WTC11 (cell line): ENCODE data around the gene IL36G. TPM values are rescaled to one million over a fixed set of nuclear protein-coding genes. Genes with fewer than 3 reads are reported as not detected.

ENCODE experiments used
- ATAC-seq: fragments of 200-7000 bp; cut with Tn5 transposase; 2 replicates; pipeline ENCODE4 v1.10.0; 2021; ENCODE audit warnings: mild to moderate bottlenecking, moderate library complexity
- CTCF ChIA-PET: fragments of 300-600 bp; sonication (Branson Sonifier 250); formaldehyde crosslinking; loops from one replicate; lab custom pipeline; 2021; ENCODE audit warnings: antibody characterized with exemption; lab: Charles Lee
- POLR2A ChIA-PET: fragments of 350-600 bp; sonication (Branson Sonifier 250); formaldehyde crosslinking; loops from one replicate; lab custom pipeline; 2021; ENCODE audit warnings: antibody characterized with exemption; lab: Charles Lee
- DNase-seq: peaks from one replicate; pipeline ENCODE4 v3.0.0; 2021; ENCODE audit warnings: low spot score
- H3K27ac Mint-ChIP-seq: 2 replicates; pipeline ENCODE4 v1.8.0; 2021; ENCODE audit warnings: mixed read lengths
- H3K27me3 Mint-ChIP-seq: 2 replicates; pipeline ENCODE4 v1.8.0; 2021; ENCODE audit warnings: low read depth, mild to moderate bottlenecking, moderate library complexity, mixed read lengths
- H3K36me3 Mint-ChIP-seq: 2 replicates; pipeline ENCODE4 v1.8.0; 2021; ENCODE audit warnings: mixed read lengths
- H3K4me1 Mint-ChIP-seq: 2 replicates; pipeline ENCODE4 v1.8.0; 2022; ENCODE audit warnings: mixed read lengths
- H3K4me3 Mint-ChIP-seq: 2 replicates; pipeline ENCODE4 v1.8.0; 2021; ENCODE audit warnings: mild to moderate bottlenecking, moderate library complexity, mixed read lengths
- H3K9me3 Mint-ChIP-seq: 2 replicates; pipeline ENCODE4 v1.8.0; 2021; ENCODE audit warnings: mixed read lengths
- EMX1 ChIP-seq: fragments of 250-450 bp; sonication (Bioruptor Pico); IDR thresholded peaks from 2 replicates; pipeline ENCODE4 v1.8.0; 2021; ENCODE audit warnings: mild to moderate bottlenecking
- ETV6 ChIP-seq: sonication (generic); formaldehyde crosslinking; IDR thresholded peaks from 2 replicates; pipeline ENCODE4 v1.8.1; 2022; ENCODE audit warnings: mild to moderate bottlenecking, missing genetic modification reagents
- IRF2 ChIP-seq: sonication (generic); formaldehyde crosslinking; IDR thresholded peaks from 2 replicates; pipeline ENCODE4 v1.8.0; 2022; ENCODE audit warnings: low read depth, missing genetic modification reagents, borderline replicate concordance
- MLX ChIP-seq: sonication (generic); formaldehyde crosslinking; IDR thresholded peaks from 2 replicates; pipeline ENCODE4 v1.8.1; 2023; ENCODE audit warnings: mild to moderate bottlenecking, missing genetic modification reagents, moderate library complexity
- MYBL2 ChIP-seq: sonication (generic); formaldehyde crosslinking; IDR thresholded peaks from 2 replicates; pipeline ENCODE4 v1.8.1; 2023; ENCODE audit warnings: mild to moderate bottlenecking, moderate library complexity, missing genetic modification reagents
- NR3C1 ChIP-seq: sonication (generic); formaldehyde crosslinking; conservative IDR thresholded peaks from 2 replicates; pipeline ENCODE4 v1.8.1; 2023; ENCODE audit warnings: low read depth, mild to moderate bottlenecking, missing genetic modification reagents
- OVOL2 ChIP-seq: fragments of 250-450 bp; sonication (Bioruptor Pico); IDR thresholded peaks from 2 replicates; pipeline ENCODE4 v1.9.0; 2021; ENCODE audit warnings: mild to moderate bottlenecking, borderline replicate concordance
- PREB ChIP-seq: sonication (generic); formaldehyde crosslinking; IDR thresholded peaks from 2 replicates; pipeline ENCODE4 v1.8.1; 2022; ENCODE audit warnings: mild to moderate bottlenecking, missing genetic modification reagents, moderate library complexity, borderline replicate concordance
- PRRX2 ChIP-seq: fragments of 250-450 bp; sonication (Bioruptor Pico); IDR thresholded peaks from 2 replicates; pipeline ENCODE4 v1.8.0; 2021; ENCODE audit warnings: mild to moderate bottlenecking
- SMAD3 ChIP-seq: sonication (generic); formaldehyde crosslinking; IDR thresholded peaks from 2 replicates; pipeline ENCODE4 v1.8.0; 2022; ENCODE audit warnings: missing genetic modification reagents, mild to moderate bottlenecking, borderline replicate concordance
- SMAD4 ChIP-seq: sonication (generic); formaldehyde crosslinking; IDR thresholded peaks from 2 replicates; pipeline ENCODE4 v1.8.0; 2022; ENCODE audit warnings: mild to moderate bottlenecking, missing genetic modification reagents
- STAT6 ChIP-seq: sonication (generic); formaldehyde crosslinking; conservative IDR thresholded peaks from 2 replicates; pipeline ENCODE4 v1.8.1; 2023; ENCODE audit warnings: mild to moderate bottlenecking, low read depth, missing genetic modification reagents, moderate library complexity
- TCF7 ChIP-seq: sonication (generic); formaldehyde crosslinking; IDR thresholded peaks from 2 replicates; pipeline ENCODE4 v1.8.0; 2022; ENCODE audit warnings: mild to moderate bottlenecking, low read depth, missing genetic modification reagents, moderate library complexity
- TEAD4 ChIP-seq: sonication (generic); formaldehyde crosslinking; IDR thresholded peaks from 2 replicates; pipeline ENCODE4 v1.8.0; 2022; ENCODE audit warnings: mild to moderate bottlenecking, missing genetic modification reagents
- ZNF138 ChIP-seq: sonication (generic); formaldehyde crosslinking; conservative IDR thresholded peaks from 2 replicates; pipeline ENCODE4 v1.8.1; 2022; ENCODE audit warnings: mild to moderate bottlenecking, moderate library complexity, missing genetic modification reagents
- ZNF232 ChIP-seq: sonication (generic); formaldehyde crosslinking; IDR thresholded peaks from 2 replicates; pipeline ENCODE4 v1.8.0; 2022; ENCODE audit warnings: mild to moderate bottlenecking, missing genetic modification reagents
- ZNF281 ChIP-seq: sonication (generic); formaldehyde crosslinking; IDR thresholded peaks from 2 replicates; pipeline ENCODE4 v1.8.0; 2023; ENCODE audit warnings: mild to moderate bottlenecking, missing genetic modification reagents
- ZNF671 ChIP-seq: fragments of 250-450 bp; sonication (Bioruptor Pico); IDR thresholded peaks from 2 replicates; pipeline ENCODE4 v1.8.0; 2021; ENCODE audit warnings: mild to moderate bottlenecking
- total RNA-seq: library from RNA; stranded (reverse); gene quantifications from 3 replicates; pipeline ENCODE4 v1.2.3, GENCODE V29; 2021
- TF ChIP-seq, protein P1 (sequence below): fragments of 250-450 bp; sonication (Bioruptor Pico); IDR thresholded peaks from 2 replicates; pipeline ENCODE4 v1.9.0; 2021; ENCODE audit warnings: moderate library complexity, mild to moderate bottlenecking, inconsistent platforms, borderline replicate concordance

IL36G gene
- total RNA-seq, 1 experiment from 2014 or later, result not detected

DNA sequence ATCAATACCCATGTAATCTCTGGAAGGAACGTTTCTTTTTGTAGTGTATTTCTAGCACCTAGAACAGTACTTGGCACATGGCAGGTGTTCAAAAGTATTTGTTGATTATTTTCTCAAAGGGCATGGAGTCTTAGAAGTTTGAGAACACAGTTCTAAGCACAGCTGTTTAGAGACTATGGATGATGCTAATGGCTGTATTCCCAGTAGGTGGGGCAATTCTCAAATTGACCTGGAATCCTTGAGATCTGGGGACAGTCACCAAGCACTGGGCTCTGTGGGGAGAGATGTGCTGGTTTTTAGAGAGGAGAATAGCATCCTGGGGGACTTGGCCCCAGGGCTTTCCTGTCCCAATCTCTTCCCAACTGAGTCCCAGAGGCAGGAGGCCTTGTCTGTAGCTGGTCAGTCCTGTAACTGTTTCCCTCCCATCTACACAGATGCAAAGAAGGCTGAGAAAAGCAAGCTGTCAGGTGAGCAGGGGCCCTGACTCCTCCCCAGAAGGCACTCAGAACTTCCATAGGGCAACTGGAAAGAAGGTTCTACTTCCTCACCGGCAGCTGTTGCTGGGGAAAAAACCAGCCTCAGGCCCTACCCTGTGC is 17.5 kb upstream of the IL36G start (continued):
- no peak for TF ChIP-seq ZNF281 (CRISPR knock-in tag)
- TF ChIP-seq OVOL2 (CRISPR knock-in tag), result no peak

GRCh38 chr2:112962308-112963175 is 15.3 kb upstream of the IL36G start:
- H3K27ac Mint-ChIP-seq, result no peak overlapping the region
- ChIA-PET CTCF (interaction anchor here (10.4 kb wide), 1 partner anchor 21 kb away, joined by 141 read pairs; no protein-coding TSS in a partner anchor), POLR2A (no interaction called here)
- H3K4me1 Mint-ChIP-seq, result peaks cover 8% of the 10 kb centered on the region; the same call in 1 of the 2 replicates
- no peak for TF ChIP-seq TCF7 (CRISPR knock-in tag)
- DNase-seq (no peak), ATAC-seq (no peak)
- H3K27me3 Mint-ChIP-seq, result peaks cover 8% of the 10 kb centered on the region
- H3K36me3 Mint-ChIP-seq, result no peaks in the 10 kb centered on the region
- H3K9me3 Mint-ChIP-seq, result no peaks in the 10 kb centered on the region
- no peak overlapping the region for H3K4me3 Mint-ChIP-seq

- no peaks in the 10 kb centered on the region for H3K4me1 Mint-ChIP-seq
These were observed 10.8 kb upstream of the IL36G start for GRCh38 chr2:112967023-112967422.

More at GRCh38 chr2:112967023-112967422, 10.8 kb upstream of the IL36G start:
- ATAC-seq (no peak), DNase-seq (no peak)
- TF ChIP-seq MLX (CRISPR knock-in tag) (no peak), ZNF138 (no peak), EMX1 (no peak), PRRX2 (CRISPR knock-in tag) (no peak), PREB (no peak), STAT6 (CRISPR knock-in tag) (no peak), ZNF232 (CRISPR knock-in tag) (no peak), ETV6 (CRISPR knock-in tag) (no peak), TEAD4 (CRISPR knock-in tag) (no peak), TCF7 (CRISPR knock-in tag) (no peak), SMAD4 (CRISPR knock-in tag) (no peak), IRF2 (no peak), SMAD3 (CRISPR knock-in tag) (no peak), NR3C1 (CRISPR knock-in tag) (no peak), ZNF671 (CRISPR knock-in tag) (no peak), MYBL2 (CRISPR knock-in tag) (no peak)
- TF ChIP-seq, protein P1, sequence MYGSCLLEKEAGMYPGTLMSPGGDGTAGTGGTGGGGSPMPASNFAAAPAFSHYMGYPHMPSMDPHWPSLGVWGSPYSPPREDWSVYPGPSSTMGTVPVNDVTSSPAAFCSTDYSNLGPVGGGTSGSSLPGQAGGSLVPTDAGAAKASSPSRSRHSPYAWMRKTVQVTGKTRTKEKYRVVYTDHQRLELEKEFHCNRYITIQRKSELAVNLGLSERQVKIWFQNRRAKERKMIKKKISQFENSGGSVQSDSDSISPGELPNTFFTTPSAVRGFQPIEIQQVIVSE (CRISPR knock-in tag), result no peak
- Mint-ChIP-seq H3K27ac (no peak overlapping the region), H3K36me3 (no peaks in the 10 kb centered on the region), H3K27me3 (peaks cover 35% of the 10 kb centered on the region), H3K9me3 (no peaks in the 10 kb centered on the region), H3K4me3 (no peak overlapping the region)
- CTCF ChIA-PET, result no interaction called here
- POLR2A ChIA-PET, result no interaction called here
